ENCODE results near the gene MT1M. TPM values are rescaled to one million over a fixed set of nuclear protein-coding genes. Genes with fewer than 3 reads are reported as not detected.

The MT1M gene
- total RNA-seq, 1 experiment from 2014 or later = 0.39 TPM

DNA sequence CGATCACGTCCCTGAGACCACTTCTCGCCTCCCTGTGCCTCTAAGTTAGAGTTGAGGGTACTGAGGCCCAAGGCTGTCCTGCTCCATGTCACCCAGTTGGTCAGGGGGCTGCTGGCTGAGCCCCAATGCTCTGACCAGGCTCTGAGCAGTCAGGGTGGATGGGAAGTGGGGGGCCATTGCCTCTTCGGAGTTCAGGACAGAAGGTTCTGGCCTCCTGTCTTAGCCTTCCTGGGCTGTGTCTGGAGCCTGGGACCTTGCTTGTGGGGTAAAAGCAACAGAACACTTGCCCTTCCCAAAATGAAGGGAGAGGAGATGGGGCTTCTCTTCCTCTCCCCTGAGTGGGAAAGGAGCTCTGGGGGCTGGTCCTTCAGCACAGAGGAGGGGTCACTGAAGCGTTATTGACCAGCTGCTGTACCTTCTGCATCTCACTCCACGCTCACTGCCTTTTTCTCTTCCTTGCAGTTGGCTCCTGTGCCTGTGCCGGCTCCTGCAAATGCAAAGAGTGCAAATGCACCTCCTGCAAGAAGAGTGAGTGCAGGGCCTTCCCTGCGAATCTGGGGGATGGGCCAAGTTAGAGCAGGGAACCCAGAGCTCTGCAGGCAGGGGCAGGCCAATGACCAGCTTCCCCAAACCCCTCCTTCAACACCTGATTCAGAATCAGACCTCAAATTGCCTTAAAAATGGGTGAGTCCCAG, 50.4 kb downstream of the MT1M start:
- Histone ChIP-seq H4K20me1 (ENCODE audit: insufficient read depth) (no peaks in the 10 kb centered on the region), H3K4me3 (replicated peaks in 1 of 2; ENCODE audit: low read depth in 1 of 2, low read length in 2 of 2) (peak overlapping the region; percentile 67 to 81), H3K36me3 (ENCODE audit: control insufficient read depth in 1 of 2, insufficient read depth in 2 of 2, low read length in 2 of 2) (no peaks in the 10 kb centered on the region), H3K27me3 (ENCODE audit: insufficient read depth, low read length) (no peaks in the 10 kb centered on the region), H3K79me2 (ENCODE audit: insufficient read depth, low read length) (no peaks in the 10 kb centered on the region), H3K27ac (ENCODE audit: low read depth, low read length) (peak overlapping the region; percentile 61), H3K4me1 (ENCODE audit: control insufficient read depth in 1 of 2, insufficient read depth in 2 of 2, low read length in 2 of 2) (peaks cover 13 to 32% of the 10 kb centered on the region in 2 experiments; a peak in 3 of 4 replicates), H3K9ac (ENCODE audit: low read length) (peak overlapping the region; percentile 76), H3K9me2 (ENCODE audit: insufficient read depth) (no peaks in the 10 kb centered on the region), H3K9me3 (ENCODE audit: control insufficient read depth in 1 of 2, insufficient read depth in 1 of 2, low read depth in 1 of 2, low read length in 2 of 2) (no peaks in the 10 kb centered on the region), H2AFZ (ENCODE audit: low read depth, low read length, poor library complexity, severe bottlenecking) (no peak overlapping the region), H3K4me2 (ENCODE audit: low read length) (peak overlapping the region; percentile 96)
- TSS peak; percentile 92 for BruUV-seq (replicated peaks)
- DNase-seq (ENCODE audit: low read depth, low spot score) = no peak
- no peak for TF ChIP-seq RAD21 (IDR thresholded peaks at IDR 0.05; ENCODE audit: low read depth)
- no peak for TF ChIP-seq POLR2AphosphoS5 (IDR thresholded peaks at IDR 0.05; ENCODE audit: low read depth, low read length)
- TF ChIP-seq CTCF (IDR thresholded peaks at IDR 0.05 in 2 of 3, conservative IDR thresholded peaks at IDR 0.05 in 1 of 3; ENCODE audit: borderline replicate concordance in 1 of 3, insufficient read depth in 1 of 3, low read depth in 2 of 3, low read length in 2 of 3) = no peak
- TF ChIP-seq, protein P1, sequence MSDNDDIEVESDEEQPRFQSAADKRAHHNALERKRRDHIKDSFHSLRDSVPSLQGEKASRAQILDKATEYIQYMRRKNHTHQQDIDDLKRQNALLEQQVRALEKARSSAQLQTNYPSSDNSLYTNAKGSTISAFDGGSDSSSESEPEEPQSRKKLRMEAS (IDR thresholded peaks at IDR 0.05) = no peak
- TF ChIP-seq CBX3 (IDR thresholded peaks at IDR 0.05; ENCODE audit: low read depth) = no peak
- no peak for TF ChIP-seq EGR1 (IDR thresholded peaks at IDR 0.05; ENCODE audit: low read depth)
- TF ChIP-seq EZH2phosphoT487 (IDR thresholded peaks at IDR 0.05; ENCODE audit: borderline replicate concordance) = no peak
- no peak for TF ChIP-seq ZNF274 (IDR thresholded peaks at IDR 0.05; ENCODE audit: low read depth, low read length)
- TF ChIP-seq CEBPB (IDR thresholded peaks at IDR 0.05; ENCODE audit: low read depth) = no peak
- TF ChIP-seq YY1 (IDR thresholded peaks at IDR 0.05; ENCODE audit: extremely low read depth, insufficient replicate concordance, low read depth, low read length) = no peak
- TF ChIP-seq FOSL1 (IDR thresholded peaks at IDR 0.05; ENCODE audit: low read depth) = no peak
- TF ChIP-seq EZH2 (IDR thresholded peaks at IDR 0.05) = no peak
- no peak for TF ChIP-seq SIN3A (IDR thresholded peaks at IDR 0.05; ENCODE audit: low read depth)
- TF ChIP-seq, protein P2, sequence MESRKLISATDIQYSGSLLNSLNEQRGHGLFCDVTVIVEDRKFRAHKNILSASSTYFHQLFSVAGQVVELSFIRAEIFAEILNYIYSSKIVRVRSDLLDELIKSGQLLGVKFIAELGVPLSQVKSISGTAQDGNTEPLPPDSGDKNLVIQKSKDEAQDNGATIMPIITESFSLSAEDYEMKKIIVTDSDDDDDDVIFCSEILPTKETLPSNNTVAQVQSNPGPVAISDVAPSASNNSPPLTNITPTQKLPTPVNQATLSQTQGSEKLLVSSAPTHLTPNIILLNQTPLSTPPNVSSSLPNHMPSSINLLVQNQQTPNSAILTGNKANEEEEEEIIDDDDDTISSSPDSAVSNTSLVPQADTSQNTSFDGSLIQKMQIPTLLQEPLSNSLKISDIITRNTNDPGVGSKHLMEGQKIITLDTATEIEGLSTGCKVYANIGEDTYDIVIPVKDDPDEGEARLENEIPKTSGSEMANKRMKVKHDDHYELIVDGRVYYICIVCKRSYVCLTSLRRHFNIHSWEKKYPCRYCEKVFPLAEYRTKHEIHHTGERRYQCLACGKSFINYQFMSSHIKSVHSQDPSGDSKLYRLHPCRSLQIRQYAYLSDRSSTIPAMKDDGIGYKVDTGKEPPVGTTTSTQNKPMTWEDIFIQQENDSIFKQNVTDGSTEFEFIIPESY (IDR thresholded peaks at IDR 0.05; ENCODE audit: extremely low read depth, insufficient replicate concordance, low read length) = no peak
- TF ChIP-seq POLR2A (IDR thresholded peaks at IDR 0.05; ENCODE audit: borderline replicate concordance, extremely low read depth, insufficient read depth, insufficient read length) = no peak
- ChIA-PET CTCF (interaction anchor here (0.9 kb wide), 1 partner anchor 19 kb away, joined by 5 read pairs; no protein-coding TSS in a partner anchor), RAD21 (ENCODE audit: low non-redundant PET in 1 of 2, low total read pairs in 2 of 2, uncharacterized antibody in 2 of 2, unreplicated experiment in 2 of 2) (interaction anchor here in 1 of 2 experiments (1.1 kb wide), 1 partner anchor 29 kb away, joined by 3 read pairs; no protein-coding TSS in a partner anchor), POLR2A (interaction anchor here (0.9 to 2.4 kb wide), 5 partner anchors 8 to 57 kb away, joined by 3 to 9 read pairs (median 5); partner anchors contain the start of gene MT1E)
- 0 out of 2 replicates have a peak, but pooled peaks have one; percentile 1 for ATAC-seq
- intact Hi-C loops (cut with micrococcal nuclease) = loop anchor here (2.0 to 5.0 kb wide), 4 partner anchors 26 to 1181 kb away; partner anchors contain the start of genes MT1E, MT1F and MT2A
